GM21717 (cell line): ENCODE results near the gene PBX3.
"Not testable (repeated sequence)": the region's sequence is repeated elsewhere in the genome, so short reads cannot be mapped to it uniquely, and the experiment has no call there.

ENCODE experiments used
- ATAC-seq: cut with Tn5 transposase; IDR thresholded peaks from one replicate; pipeline ENCODE4 v1.9.1; 2021; ENCODE audit warnings: mild to moderate bottlenecking, moderate library complexity; ENCODE audit not compliant: unreplicated experiment

Gene PBX3

GRCh38 chr9:125774106-125774505 is 26.9 kb downstream of the PBX3 start:
- ATAC-seq = no peak

- not testable (repeated sequence) for ATAC-seq
These were observed 29.6 kb downstream of the PBX3 start for GRCh38 chr9:125776789-125777188.

- ATAC-seq = not testable (repeated sequence)
These were observed 31.5 kb downstream of the PBX3 start for GRCh38 chr9:125778538-125779219.

- not testable (repeated sequence) for ATAC-seq
These were observed 32.0 kb downstream of the PBX3 start for GRCh38 chr9:125779220-125779565.

- no peak for ATAC-seq
These were observed 35.5 kb downstream of the PBX3 start for GRCh38 chr9:125782718-125783117.

GRCh38 chr9:125784286-125785049 is 37.3 kb downstream of the PBX3 start:
- no peak for ATAC-seq

GRCh38 chr9:125785248-125785751 is 38.1 kb downstream of the PBX3 start:
- no peak for ATAC-seq

- no peak for ATAC-seq
These were observed 40.5 kb downstream of the PBX3 start for GRCh38 chr9:125787715-125788114.

- ATAC-seq = no peak
These were observed 42.0 kb downstream of the PBX3 start for GRCh38 chr9:125789196-125789595.

GRCh38 chr9:125794708-125795107 is 47.5 kb downstream of the PBX3 start:
- no peak for ATAC-seq

GRCh38 chr9:125795970-125796596 is 48.9 kb downstream of the PBX3 start:
- no peak for ATAC-seq

- ATAC-seq = no peak
These were observed 50.8 kb downstream of the PBX3 start for GRCh38 chr9:125797930-125798329.

- no peak for ATAC-seq
These were observed 56.4 kb downstream of the PBX3 start for GRCh38 chr9:125803526-125803925.

- ATAC-seq = no peak
These were observed 57.9 kb downstream of the PBX3 start for GRCh38 chr9:125805057-125805456.

GRCh38 chr9:125805586-125805985 is 58.4 kb downstream of the PBX3 start:
- ATAC-seq = no peak

- ATAC-seq = no peak
These were observed 59.9 kb downstream of the PBX3 start for GRCh38 chr9:125807079-125807478.

GRCh38 chr9:125810161-125810560 is 63.0 kb downstream of the PBX3 start:
- ATAC-seq = no peak

- no peak for ATAC-seq
These were observed 63.8 kb downstream of the PBX3 start for GRCh38 chr9:125811002-125811401.

- ATAC-seq = no peak
These were observed 65.2 kb downstream of the PBX3 start for GRCh38 chr9:125812403-125812802.

GRCh38 chr9:125815568-125815967 is 68.4 kb downstream of the PBX3 start:
- ATAC-seq = no peak

- no peak for ATAC-seq
These were observed 69.1 kb downstream of the PBX3 start for GRCh38 chr9:125816321-125816720.
